ENCODE measurements around the gene ELFN1.
A peak's percentile ranks its signal among the peaks of the same experiment; 100 is the strongest.

DNA sequence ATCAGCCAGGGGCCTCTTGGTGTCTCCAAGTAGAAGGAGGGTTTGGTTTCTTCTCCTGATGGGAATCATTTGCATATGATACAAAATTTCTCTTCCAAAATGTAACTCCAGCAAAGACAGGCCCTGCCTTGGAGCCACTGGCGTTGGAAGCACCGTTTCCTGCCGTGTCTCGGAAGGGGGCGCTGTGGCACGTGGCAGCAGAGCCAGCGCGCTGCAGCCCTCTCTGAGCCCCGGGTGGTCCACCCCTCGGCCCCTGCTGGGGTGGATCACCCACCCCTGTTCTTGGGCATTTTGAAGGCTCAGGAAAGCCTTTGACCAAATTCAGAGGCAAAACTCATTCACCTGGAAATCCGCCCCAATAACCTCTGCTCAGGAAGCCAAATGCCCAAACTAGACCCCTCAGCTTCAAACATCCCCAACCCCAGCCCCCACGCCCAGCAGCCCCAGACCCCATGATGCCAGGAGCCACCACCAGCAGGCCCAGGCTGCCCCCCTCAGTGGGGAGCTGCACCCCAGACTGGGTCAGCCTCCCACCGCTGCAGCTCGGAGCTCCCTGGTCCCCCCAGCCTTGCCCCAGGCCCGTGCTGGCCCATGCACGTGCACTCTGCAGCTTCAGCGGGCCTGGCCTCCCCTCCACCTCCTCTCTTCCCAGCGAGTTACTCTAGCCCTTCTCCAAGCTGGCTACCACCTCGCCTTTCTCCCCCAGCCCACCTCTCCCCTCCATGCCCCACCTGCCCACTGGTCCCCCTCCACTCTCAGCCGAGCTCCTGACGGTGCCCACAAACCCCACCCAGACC lies 29.5 kb upstream of the ELFN1 start:
- TF ChIP-seq EZH2 (IDR thresholded peaks at IDR 0.05; ENCODE audit: low read length, unreplicated experiment): no peak
- TF ChIP-seq, protein P1, sequence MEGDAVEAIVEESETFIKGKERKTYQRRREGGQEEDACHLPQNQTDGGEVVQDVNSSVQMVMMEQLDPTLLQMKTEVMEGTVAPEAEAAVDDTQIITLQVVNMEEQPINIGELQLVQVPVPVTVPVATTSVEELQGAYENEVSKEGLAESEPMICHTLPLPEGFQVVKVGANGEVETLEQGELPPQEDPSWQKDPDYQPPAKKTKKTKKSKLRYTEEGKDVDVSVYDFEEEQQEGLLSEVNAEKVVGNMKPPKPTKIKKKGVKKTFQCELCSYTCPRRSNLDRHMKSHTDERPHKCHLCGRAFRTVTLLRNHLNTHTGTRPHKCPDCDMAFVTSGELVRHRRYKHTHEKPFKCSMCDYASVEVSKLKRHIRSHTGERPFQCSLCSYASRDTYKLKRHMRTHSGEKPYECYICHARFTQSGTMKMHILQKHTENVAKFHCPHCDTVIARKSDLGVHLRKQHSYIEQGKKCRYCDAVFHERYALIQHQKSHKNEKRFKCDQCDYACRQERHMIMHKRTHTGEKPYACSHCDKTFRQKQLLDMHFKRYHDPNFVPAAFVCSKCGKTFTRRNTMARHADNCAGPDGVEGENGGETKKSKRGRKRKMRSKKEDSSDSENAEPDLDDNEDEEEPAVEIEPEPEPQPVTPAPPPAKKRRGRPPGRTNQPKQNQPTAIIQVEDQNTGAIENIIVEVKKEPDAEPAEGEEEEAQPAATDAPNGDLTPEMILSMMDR (conservative IDR thresholded peaks at IDR 0.05; ENCODE audit: low read depth, low read length): peak; percentile 57
- no peak for TF ChIP-seq EZH2phosphoT487 (IDR thresholded peaks at IDR 0.05; ENCODE audit: borderline replicate concordance, low read length)
